Mesendoderm (in vitro differentiated cells): ENCODE measurements around the gene ADAM19.

Source experiments
- DNase-seq: peaks from one replicate; pipeline ENCODE4 v3.0.0; 2013
- H2AK5ac ChIP-seq: 2 replicates; pipeline ENCODE4 v1.6.1; 2013; ENCODE audit warnings: low read length, inconsistent platforms
- H2BK120ac ChIP-seq: 2 replicates; pipeline ENCODE4 v1.6.1; 2013; ENCODE audit warnings: low read depth, mild to moderate bottlenecking, low read length, moderate library complexity, mixed read lengths
- H2BK15ac ChIP-seq: replicated peaks from 2 replicates; pipeline ENCODE4 v1.6.1; 2013; ENCODE audit warnings: low read depth, mild to moderate bottlenecking, moderate library complexity
- H2BK5ac ChIP-seq: 2 replicates; pipeline ENCODE4 v1.6.1; 2013; ENCODE audit warnings: low read length, inconsistent platforms
- H3K18ac ChIP-seq: 2 replicates; pipeline ENCODE4 v1.6.1; 2013; ENCODE audit warnings: mild to moderate bottlenecking, low read length, mixed read lengths
- H3K23ac ChIP-seq: one replicate; pipeline ENCODE4 v1.6.1; 2013; ENCODE audit warnings: low read length
- H3K27ac ChIP-seq: 2 replicates; pipeline ENCODE4 v1.5.1; 2013; ENCODE audit warnings: low read depth, mild to moderate bottlenecking, inconsistent platforms, low read length, moderate library complexity
- H3K27me3 ChIP-seq: 2 replicates; pipeline ENCODE4 v1.6.1; 2013; ENCODE audit warnings: low read length, control low read depth, mild to moderate bottlenecking, inconsistent platforms; ENCODE audit not compliant: insufficient read depth, poor library complexity
- H3K36me3 ChIP-seq: 2 replicates; pipeline ENCODE4 v1.6.1; 2013; ENCODE audit warnings: low read length, inconsistent platforms; ENCODE audit not compliant: control insufficient read depth, insufficient read depth
- H3K4ac ChIP-seq: one replicate; pipeline ENCODE4 v1.6.1; 2013; ENCODE audit warnings: low read depth, mild to moderate bottlenecking, low read length, moderate library complexity
- H3K4me1 ChIP-seq: 2 replicates; pipeline ENCODE4 v1.6.1; 2013; ENCODE audit warnings: low read depth, low read length, inconsistent platforms; ENCODE audit not compliant: control insufficient read depth
- H3K4me2 ChIP-seq: 2 replicates; pipeline ENCODE4 v1.6.1; 2013; ENCODE audit warnings: low read length
- H3K4me3 ChIP-seq: 2 replicates; pipeline ENCODE4 v1.5.1; 2013; ENCODE audit warnings: mild to moderate bottlenecking, low read length
- H3K56ac ChIP-seq: one replicate; pipeline ENCODE4 v1.6.1; 2013; ENCODE audit warnings: low read length
- H3K79me1 ChIP-seq: 2 replicates; pipeline ENCODE4 v1.6.1; 2013; ENCODE audit warnings: low read length, inconsistent platforms
- H3K79me2 ChIP-seq: 2 replicates; pipeline ENCODE4 v1.6.1; 2013; ENCODE audit warnings: mild to moderate bottlenecking, low read length; ENCODE audit not compliant: control insufficient read depth, insufficient read depth
- H3K9ac ChIP-seq: 2 replicates; pipeline ENCODE4 v1.6.1; 2013; ENCODE audit warnings: low read length, inconsistent platforms
- H4K5ac ChIP-seq: one replicate; pipeline ENCODE4 v1.6.1; 2013; ENCODE audit warnings: low read length
- H4K8ac ChIP-seq: one replicate; pipeline ENCODE4 v1.6.1; 2013; ENCODE audit warnings: low read depth, mild to moderate bottlenecking, control low read depth, low read length, moderate library complexity
- WGBS: extraction: QIAGEN DNeasy Blood & Tissue Kit; methylation state at CpG from one replicate; pipeline ENCODE4 v1.1.7; 2013; ENCODE audit warnings: low lambda C conversion rate, missing lambda C conversion rate; ENCODE audit not compliant: insufficient coverage; ENCODE audit errors: extremely low coverage; 5-methylcytosine and 5-hydroxymethylcytosine counted together

The ADAM19 gene

GRCh38 chr5:157481265-157481664, 94.3 kb downstream of the ADAM19 start:
- H3K79me2 ChIP-seq: no peaks in the 10 kb centered on the region
- H3K4ac ChIP-seq: no peak overlapping the region
- peaks cover 31% of the 10 kb centered on the region for H3K36me3 ChIP-seq
- no peak overlapping the region for H2BK5ac ChIP-seq
- no peak for DNase-seq
- no peaks in the 10 kb centered on the region for H3K4me1 ChIP-seq
- H4K8ac ChIP-seq: no peak overlapping the region
- H3K23ac ChIP-seq: no peak overlapping the region
- H3K27ac ChIP-seq: no peak overlapping the region
- no peak overlapping the region for H3K18ac ChIP-seq
- no peak overlapping the region for H2BK15ac ChIP-seq
- H3K9ac ChIP-seq: no peak overlapping the region
- no peak overlapping the region for H2BK120ac ChIP-seq
- no peak overlapping the region for H2AK5ac ChIP-seq
- H3K79me1 ChIP-seq: peaks cover 13% of the 10 kb centered on the region
- H3K27me3 ChIP-seq: no peaks in the 10 kb centered on the region
- H3K4me2 ChIP-seq: no peak overlapping the region
- no peak overlapping the region for H4K5ac ChIP-seq
- H3K4me3 ChIP-seq: no peak overlapping the region
- H3K56ac ChIP-seq: no peak overlapping the region
- WGBS: no CpG with 5 or more reads among the region's 4 CpGs

- Histone ChIP-seq H3K4ac (no peak overlapping the region), H3K9ac (no peak overlapping the region), H3K56ac (no peak overlapping the region), H2BK15ac (no peak overlapping the region), H4K8ac (no peak overlapping the region), H3K23ac (no peak overlapping the region), H3K18ac (no peak overlapping the region), H3K27ac (peak overlapping the region; percentile 69), H2BK120ac (no peak overlapping the region), H2AK5ac (no peak overlapping the region), H2BK5ac (no peak overlapping the region), H3K4me2 (no peak overlapping the region), H3K79me2 (no peaks in the 10 kb centered on the region), H3K36me3 (peaks cover 21% of the 10 kb centered on the region), H4K5ac (no peak overlapping the region), H3K4me1 (no peaks in the 10 kb centered on the region), H3K4me3 (no peak overlapping the region), H3K79me1 (peaks cover 7% of the 10 kb centered on the region), H3K27me3 (no peaks in the 10 kb centered on the region)
- WGBS: no CpG with 5 or more reads among the region's 15 CpGs
- no peak for DNase-seq
These were observed 95.7 kb downstream of the ADAM19 start for GRCh38 chr5:157479612-157480510.

- H3K27me3 ChIP-seq: no peaks in the 10 kb centered on the region
- no peak overlapping the region for H3K4ac ChIP-seq
- peaks cover 4% of the 10 kb centered on the region for H3K79me1 ChIP-seq
- peak; percentile 67 for DNase-seq
- no peak overlapping the region for H3K23ac ChIP-seq
- no peaks in the 10 kb centered on the region for H3K79me2 ChIP-seq
- no peak overlapping the region for H2BK5ac ChIP-seq
- H3K4me3 ChIP-seq: no peak overlapping the region
- no CpG with 5 or more reads among the region's 4 CpGs for WGBS
- H4K5ac ChIP-seq: no peak overlapping the region
- no peak overlapping the region for H2AK5ac ChIP-seq
- no peak overlapping the region for H3K9ac ChIP-seq
- no peak overlapping the region for H3K18ac ChIP-seq
- H3K27ac ChIP-seq: peak overlapping the region; percentile 69
- no peak overlapping the region for H2BK15ac ChIP-seq
- H3K56ac ChIP-seq: no peak overlapping the region
- no peak overlapping the region for H2BK120ac ChIP-seq
- peaks cover 16% of the 10 kb centered on the region for H3K36me3 ChIP-seq
- no peaks in the 10 kb centered on the region for H3K4me1 ChIP-seq
- H3K4me2 ChIP-seq: no peak overlapping the region
- H4K8ac ChIP-seq: no peak overlapping the region
These were observed 96.4 kb downstream of the ADAM19 start for GRCh38 chr5:157479166-157479565.

GRCh38 chr5:157478726-157479125, 96.8 kb downstream of the ADAM19 start:
- peak; percentile 76 for DNase-seq
- Histone ChIP-seq H2BK5ac (no peak overlapping the region), H3K9ac (no peak overlapping the region), H2AK5ac (no peak overlapping the region), H4K5ac (no peak overlapping the region), H3K79me2 (no peaks in the 10 kb centered on the region), H3K79me1 (peaks cover 4% of the 10 kb centered on the region), H3K27me3 (no peaks in the 10 kb centered on the region), H3K4me1 (no peaks in the 10 kb centered on the region), H3K18ac (no peak overlapping the region), H3K36me3 (peaks cover 17% of the 10 kb centered on the region), H2BK15ac (no peak overlapping the region), H3K4ac (no peak overlapping the region), H3K4me2 (no peak overlapping the region), H4K8ac (no peak overlapping the region), H3K4me3 (no peak overlapping the region), H3K56ac (no peak overlapping the region), H2BK120ac (no peak overlapping the region), H3K23ac (no peak overlapping the region), H3K27ac (peak overlapping the region; percentile 69)
- no CpG with 5 or more reads among the region's 2 CpGs for WGBS

- WGBS: no CpG with 5 or more reads among the region's 5 CpGs
- Histone ChIP-seq H4K5ac (no peak overlapping the region), H4K8ac (no peak overlapping the region), H3K27ac (no peak overlapping the region), H2BK120ac (no peak overlapping the region), H2BK5ac (no peak overlapping the region), H3K23ac (no peak overlapping the region), H3K27me3 (no peaks in the 10 kb centered on the region), H3K9ac (no peak overlapping the region), H3K4me3 (no peak overlapping the region), H3K79me1 (peaks cover 4% of the 10 kb centered on the region), H2BK15ac (no peak overlapping the region), H2AK5ac (no peak overlapping the region), H3K4ac (no peak overlapping the region), H3K36me3 (peaks cover 17% of the 10 kb centered on the region), H3K4me1 (no peaks in the 10 kb centered on the region), H3K4me2 (no peak overlapping the region), H3K79me2 (no peaks in the 10 kb centered on the region), H3K56ac (no peak overlapping the region), H3K18ac (no peak overlapping the region)
- no peak for DNase-seq
These were observed 97.6 kb downstream of the ADAM19 start for GRCh38 chr5:157477814-157478494.
